HEK293 (cell line): Measurements from ENCODE around the gene RIT1.

Experiments
- CTCF ChIA-PET: fragments of 350-600 bp; formaldehyde crosslinking; extraction: SDS; loops from one replicate; lab custom pipeline; 2021; ENCODE audit warnings: antibody characterized with exemption; lab: Yijun Ruan, JAX
- POLR2A ChIA-PET: fragments of 300-600 bp; formaldehyde crosslinking; extraction: SDS; loops from one replicate; lab custom pipeline; 2020; ENCODE audit warnings: antibody characterized with exemption, inconsistent platforms; lab: Yijun Ruan, JAX
- H3K27ac ChIP-seq: fragments of 200-500 bp; sonication (Bioruptor generic); 2 replicates; pipeline ENCODE4 v1.5.1; 2014; ENCODE audit warnings: low read depth, low read length, control low read depth, inconsistent platforms; ENCODE audit errors: extremely low read depth
- H3K36me3 ChIP-seq, 2 experiments: fragments of 200-500 bp in 1 of 2; sonication (Bioruptor generic) in 1 of 2; 1 replicate in 1 of 2; 2 replicates in 1 of 2; pipeline ENCODE4 v1.5.1; 2014 to 2017; ENCODE audit warnings: inconsistent platforms in 2 of 2, low read length in 2 of 2; ENCODE audit not compliant: control insufficient read depth in 2 of 2, insufficient read depth in 1 of 2
- H3K4me1 ChIP-seq: fragments of 200-500 bp; sonication (Bioruptor generic); 2 replicates; pipeline ENCODE4 v1.5.1; 2014; ENCODE audit warnings: mild to moderate bottlenecking, low read length, inconsistent platforms; ENCODE audit not compliant: control insufficient read depth, insufficient read depth
- H3K4me3 ChIP-seq: 2 replicates; pipeline ENCODE4 v1.5.1; 2011; ENCODE audit warnings: low read depth, mild to moderate bottlenecking, control low read depth, low read length, moderate library complexity
- H3K9me3 ChIP-seq: fragments of 200-500 bp; sonication (Bioruptor generic); 2 replicates; pipeline ENCODE4 v1.5.1; 2014; ENCODE audit warnings: low read depth, low read length, inconsistent platforms; ENCODE audit not compliant: control insufficient read depth, insufficient read depth
- FEZF1 ChIP-seq: fragments of 450-650 bp; formaldehyde crosslinking; IDR thresholded peaks from 2 replicates; pipeline ENCODE4 v1.5.1; 2016; ENCODE audit warnings: missing biosample characterization, missing genetic modification characterization
- OSR2 ChIP-seq: fragments of 450-650 bp; formaldehyde crosslinking; IDR thresholded peaks from 2 replicates; pipeline ENCODE4 v1.5.1; 2016; ENCODE audit warnings: missing biosample characterization, missing genetic modification characterization
- PBX3 ChIP-seq: sonication (generic); formaldehyde crosslinking; IDR thresholded peaks from 2 replicates; pipeline ENCODE4 v1.8.1; 2022; ENCODE audit warnings: mild to moderate bottlenecking, moderate library complexity, missing genetic modification reagents
- REPIN1 ChIP-seq: fragments of 450-650 bp; formaldehyde crosslinking; IDR thresholded peaks from 2 replicates; pipeline ENCODE4 v1.5.1; 2017; ENCODE audit warnings: missing biosample characterization, missing genetic modification characterization, low read depth
- ZEB2 ChIP-seq: fragments of 450-650 bp; formaldehyde crosslinking; IDR thresholded peaks from 2 replicates; pipeline ENCODE4 v1.5.1; 2016; ENCODE audit warnings: missing biosample characterization, missing genetic modification characterization
- ZNF175 ChIP-seq: fragments of 450-650 bp; formaldehyde crosslinking; IDR thresholded peaks from 2 replicates; pipeline ENCODE4 v1.5.1; 2016; ENCODE audit warnings: missing biosample characterization, missing genetic modification characterization
- ZNF311 ChIP-seq: fragments of 450-650 bp; formaldehyde crosslinking; IDR thresholded peaks from 2 replicates; pipeline ENCODE4 v1.5.1; 2017; ENCODE audit warnings: missing biosample characterization, missing genetic modification characterization, borderline replicate concordance
- ZNF350 ChIP-seq: fragments of 450-650 bp; formaldehyde crosslinking; IDR thresholded peaks from 2 replicates; pipeline ENCODE4 v1.5.0; 2017; ENCODE audit warnings: missing biosample characterization, mild to moderate bottlenecking, missing genetic modification characterization
- ZNF623 ChIP-seq: fragments of 450-650 bp; formaldehyde crosslinking; IDR thresholded peaks from 2 replicates; pipeline ENCODE4 v1.5.1; 2016; ENCODE audit warnings: missing biosample characterization, missing genetic modification characterization
- ZNF677 ChIP-seq: fragments of 450-650 bp; IDR thresholded peaks from 2 replicates; pipeline ENCODE4 v1.5.0; 2018; ENCODE audit warnings: missing biosample characterization, mild to moderate bottlenecking, missing genetic modification characterization, moderate library complexity
- ZNF76 ChIP-seq: fragments of 450-650 bp; formaldehyde crosslinking; IDR thresholded peaks from 2 replicates; pipeline ENCODE4; 2016; ENCODE audit warnings: low read depth, missing biosample characterization, missing genetic modification characterization, borderline replicate concordance
- ZSCAN16 ChIP-seq: fragments of 450-650 bp; formaldehyde crosslinking; IDR thresholded peaks from 2 replicates; pipeline ENCODE4 v1.5.1; 2016; ENCODE audit warnings: missing biosample characterization, missing genetic modification characterization
- ZSCAN23 ChIP-seq: fragments of 450-650 bp; formaldehyde crosslinking; IDR thresholded peaks from 2 replicates; pipeline ENCODE4 v1.5.1; 2016; ENCODE audit warnings: missing biosample characterization, missing genetic modification characterization
- TF ChIP-seq, protein P1 (sequence below): fragments of 450-650 bp; formaldehyde crosslinking; IDR thresholded peaks from 2 replicates; pipeline ENCODE4 v1.5.0; 2017; ENCODE audit warnings: missing biosample characterization, missing genetic modification characterization, borderline replicate concordance
- TF ChIP-seq, protein P2 (sequence below): fragments of 450-650 bp; IDR thresholded peaks from 2 replicates; pipeline ENCODE4 v1.5.1; 2018; ENCODE audit warnings: missing biosample characterization, missing genetic modification characterization
- TF ChIP-seq, protein P3 (sequence below): fragments of 450-650 bp; formaldehyde crosslinking; IDR thresholded peaks from 2 replicates; pipeline ENCODE4 v1.5.1; 2017; ENCODE audit warnings: missing biosample characterization, missing genetic modification characterization
- TF ChIP-seq, protein P4 (sequence below): fragments of 450-650 bp; formaldehyde crosslinking; IDR thresholded peaks from 2 replicates; pipeline ENCODE4 v1.5.1; 2016; ENCODE audit warnings: missing biosample characterization, missing genetic modification characterization
- TF ChIP-seq, protein P5 (sequence below): fragments of 450-650 bp; formaldehyde crosslinking; IDR thresholded peaks from 2 replicates; pipeline ENCODE4 v1.5.1; 2016; ENCODE audit warnings: missing biosample characterization, missing genetic modification characterization, borderline replicate concordance

The RIT1 gene

DNA sequence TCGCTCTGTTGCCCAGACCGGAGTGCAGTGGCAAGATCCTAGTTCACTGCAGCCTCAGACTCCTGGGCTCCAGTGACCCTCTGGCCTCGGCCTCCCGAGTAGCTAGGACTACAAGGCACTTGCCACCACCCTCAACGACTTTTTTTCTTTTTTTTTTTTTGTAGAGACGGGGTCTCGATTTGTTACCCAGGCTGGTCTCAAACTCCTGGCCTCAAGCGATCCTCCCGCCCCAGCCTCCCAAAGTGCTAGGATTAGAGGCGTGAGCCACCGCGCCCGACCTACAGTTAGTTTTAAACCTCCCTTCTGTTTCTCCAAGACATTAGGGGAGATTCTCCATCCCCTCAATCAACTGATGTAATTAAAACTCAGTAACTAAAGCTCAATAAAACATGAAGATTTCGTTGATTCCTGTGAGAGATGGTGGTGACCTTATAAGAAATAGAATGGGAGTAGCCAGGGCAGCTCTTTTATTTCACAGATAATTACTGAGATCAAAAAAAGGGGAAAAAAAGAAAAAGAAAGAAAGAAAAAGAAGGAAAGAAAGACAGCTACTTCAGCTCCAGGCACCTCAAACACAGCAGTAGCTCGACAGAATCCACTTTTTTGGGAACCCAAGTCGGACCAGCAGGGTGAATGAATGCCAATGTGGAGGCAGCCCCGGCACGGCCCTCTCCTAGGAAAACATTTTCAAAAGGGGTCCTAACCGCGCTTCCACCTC lies 54.7 kb downstream of the RIT1 start:
- Histone ChIP-seq H3K4me1 (peaks cover 3% of the 10 kb centered on the region; the same call in 1 of the 2 replicates), H3K9me3 (no peaks in the 10 kb centered on the region), H3K36me3 (peaks cover 27 to 41% of the 10 kb centered on the region in 2 experiments; a peak in 2 of 3 replicates), H3K27ac (peak overlapping the region; percentile 27; the same call in 1 of the 2 replicates), H3K4me3 (peak overlapping the region; percentile 92)
- TF ChIP-seq FEZF1: no peak
- no peak for TF ChIP-seq PBX3
- no peak for TF ChIP-seq REPIN1 (tag by site-specific recombination)
- TF ChIP-seq ZSCAN23 (tag by site-specific recombination): 0 out of 2 replicates have a peak, but pooled peaks have one; percentile 36
- TF ChIP-seq ZSCAN16 (tag by site-specific recombination): 0 out of 2 replicates have a peak, but pooled peaks have one; percentile 21
- TF ChIP-seq, protein P1, sequence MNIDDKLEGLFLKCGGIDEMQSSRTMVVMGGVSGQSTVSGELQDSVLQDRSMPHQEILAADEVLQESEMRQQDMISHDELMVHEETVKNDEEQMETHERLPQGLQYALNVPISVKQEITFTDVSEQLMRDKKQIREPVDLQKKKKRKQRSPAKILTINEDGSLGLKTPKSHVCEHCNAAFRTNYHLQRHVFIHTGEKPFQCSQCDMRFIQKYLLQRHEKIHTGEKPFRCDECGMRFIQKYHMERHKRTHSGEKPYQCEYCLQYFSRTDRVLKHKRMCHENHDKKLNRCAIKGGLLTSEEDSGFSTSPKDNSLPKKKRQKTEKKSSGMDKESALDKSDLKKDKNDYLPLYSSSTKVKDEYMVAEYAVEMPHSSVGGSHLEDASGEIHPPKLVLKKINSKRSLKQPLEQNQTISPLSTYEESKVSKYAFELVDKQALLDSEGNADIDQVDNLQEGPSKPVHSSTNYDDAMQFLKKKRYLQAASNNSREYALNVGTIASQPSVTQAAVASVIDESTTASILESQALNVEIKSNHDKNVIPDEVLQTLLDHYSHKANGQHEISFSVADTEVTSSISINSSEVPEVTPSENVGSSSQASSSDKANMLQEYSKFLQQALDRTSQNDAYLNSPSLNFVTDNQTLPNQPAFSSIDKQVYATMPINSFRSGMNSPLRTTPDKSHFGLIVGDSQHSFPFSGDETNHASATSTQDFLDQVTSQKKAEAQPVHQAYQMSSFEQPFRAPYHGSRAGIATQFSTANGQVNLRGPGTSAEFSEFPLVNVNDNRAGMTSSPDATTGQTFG: no peak
- no peak for TF ChIP-seq ZNF175
- no peak for TF ChIP-seq ZNF350 (tag by site-specific recombination)
- TF ChIP-seq, protein P2, sequence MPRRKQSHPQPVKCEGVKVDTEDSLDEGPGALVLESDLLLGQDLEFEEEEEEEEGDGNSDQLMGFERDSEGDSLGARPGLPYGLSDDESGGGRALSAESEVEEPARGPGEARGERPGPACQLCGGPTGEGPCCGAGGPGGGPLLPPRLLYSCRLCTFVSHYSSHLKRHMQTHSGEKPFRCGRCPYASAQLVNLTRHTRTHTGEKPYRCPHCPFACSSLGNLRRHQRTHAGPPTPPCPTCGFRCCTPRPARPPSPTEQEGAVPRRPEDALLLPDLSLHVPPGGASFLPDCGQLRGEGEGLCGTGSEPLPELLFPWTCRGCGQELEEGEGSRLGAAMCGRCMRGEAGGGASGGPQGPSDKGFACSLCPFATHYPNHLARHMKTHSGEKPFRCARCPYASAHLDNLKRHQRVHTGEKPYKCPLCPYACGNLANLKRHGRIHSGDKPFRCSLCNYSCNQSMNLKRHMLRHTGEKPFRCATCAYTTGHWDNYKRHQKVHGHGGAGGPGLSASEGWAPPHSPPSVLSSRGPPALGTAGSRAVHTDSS: no peak
- 0 out of 2 replicates have a peak, but pooled peaks have one; percentile 16 for TF ChIP-seq ZNF623 (tag by site-specific recombination)
- TF ChIP-seq, protein P3, sequence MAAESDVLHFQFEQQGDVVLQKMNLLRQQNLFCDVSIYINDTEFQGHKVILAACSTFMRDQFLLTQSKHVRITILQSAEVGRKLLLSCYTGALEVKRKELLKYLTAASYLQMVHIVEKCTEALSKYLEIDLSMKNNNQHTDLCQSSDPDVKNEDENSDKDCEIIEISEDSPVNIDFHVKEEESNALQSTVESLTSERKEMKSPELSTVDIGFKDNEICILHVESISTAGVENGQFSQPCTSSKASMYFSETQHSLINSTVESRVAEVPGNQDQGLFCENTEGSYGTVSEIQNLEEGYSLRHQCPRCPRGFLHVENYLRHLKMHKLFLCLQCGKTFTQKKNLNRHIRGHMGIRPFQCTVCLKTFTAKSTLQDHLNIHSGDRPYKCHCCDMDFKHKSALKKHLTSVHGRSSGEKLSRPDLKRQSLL (tag by site-specific recombination): no peak
- POLR2A ChIA-PET: interaction anchor here (0.8 to 1.3 kb wide), 6 partner anchors 12 to 111 kb away, joined by 3 to 4 read pairs (median 3); partner anchors contain the start of gene KHDC4
- CTCF ChIA-PET: interaction anchor here (1.1 kb wide), 1 partner anchor 17 kb away, joined by 4 read pairs; no protein-coding TSS in a partner anchor

DNA sequence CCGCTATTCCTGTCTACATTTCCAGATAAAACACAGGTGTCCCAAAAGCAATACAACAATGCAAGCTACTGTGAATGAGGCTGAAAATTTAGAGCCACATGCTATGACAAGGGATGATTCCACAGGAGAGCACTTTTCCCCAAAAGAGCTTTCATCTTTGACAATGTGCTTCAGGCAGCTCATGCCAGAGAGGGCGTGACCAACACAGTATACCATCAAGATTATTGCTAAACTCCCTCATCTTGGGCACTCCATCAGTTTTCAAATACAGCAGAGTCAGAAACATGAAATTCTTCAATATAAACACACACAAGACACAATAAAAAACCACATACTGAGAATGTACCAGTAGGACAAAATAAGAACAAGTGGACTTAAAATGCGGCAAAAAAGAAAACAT lies 60.8 kb downstream of the RIT1 start:
- Histone ChIP-seq H3K4me3 (no peak overlapping the region), H3K9me3 (no peaks in the 10 kb centered on the region), H3K36me3 (peaks cover 39 to 70% of the 10 kb centered on the region in 2 experiments), H3K4me1 (no peaks in the 10 kb centered on the region), H3K27ac (no peak overlapping the region)
- POLR2A ChIA-PET: no interaction called here
- CTCF ChIA-PET: no interaction called here
- TF ChIP-seq, protein P4, sequence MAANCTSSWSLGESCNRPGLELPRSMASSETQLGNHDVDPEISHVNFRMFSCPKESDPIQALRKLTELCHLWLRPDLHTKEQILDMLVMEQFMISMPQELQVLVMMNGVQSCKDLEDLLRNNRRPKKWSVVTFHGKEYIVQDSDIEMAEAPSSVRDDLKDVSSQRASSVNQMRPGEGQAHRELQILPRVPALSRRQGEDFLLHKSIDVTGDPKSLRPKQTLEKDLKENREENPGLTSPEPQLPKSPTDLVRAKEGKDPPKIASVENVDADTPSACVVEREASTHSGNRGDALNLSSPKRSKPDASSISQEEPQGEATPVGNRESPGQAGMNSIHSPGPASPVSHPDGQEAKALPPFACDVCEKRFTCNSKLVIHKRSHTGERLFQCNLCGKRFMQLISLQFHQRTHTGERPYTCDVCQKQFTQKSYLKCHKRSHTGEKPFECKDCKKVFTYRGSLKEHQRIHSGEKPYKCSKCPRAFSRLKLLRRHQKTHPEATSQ: no peak
- TF ChIP-seq ZNF175 (no peak), OSR2 (tag by site-specific recombination) (no peak), ZNF311 (tag by site-specific recombination) (no peak), ZNF76 (tag by site-specific recombination) (no peak), ZEB2 (tag by site-specific recombination) (no peak), ZNF677 (tag by site-specific recombination) (no peak)
- TF ChIP-seq, protein P5, sequence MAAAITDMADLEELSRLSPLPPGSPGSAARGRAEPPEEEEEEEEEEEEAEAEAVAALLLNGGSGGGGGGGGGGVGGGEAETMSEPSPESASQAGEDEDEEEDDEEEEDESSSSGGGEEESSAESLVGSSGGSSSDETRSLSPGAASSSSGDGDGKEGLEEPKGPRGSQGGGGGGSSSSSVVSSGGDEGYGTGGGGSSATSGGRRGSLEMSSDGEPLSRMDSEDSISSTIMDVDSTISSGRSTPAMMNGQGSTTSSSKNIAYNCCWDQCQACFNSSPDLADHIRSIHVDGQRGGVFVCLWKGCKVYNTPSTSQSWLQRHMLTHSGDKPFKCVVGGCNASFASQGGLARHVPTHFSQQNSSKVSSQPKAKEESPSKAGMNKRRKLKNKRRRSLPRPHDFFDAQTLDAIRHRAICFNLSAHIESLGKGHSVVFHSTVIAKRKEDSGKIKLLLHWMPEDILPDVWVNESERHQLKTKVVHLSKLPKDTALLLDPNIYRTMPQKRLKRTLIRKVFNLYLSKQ (tag by site-specific recombination): no peak
